ENCODE results near the gene ZNF275. TPM values are rescaled to one million over a fixed set of nuclear protein-coding genes. Genes with fewer than 3 reads are reported as not detected.

The ZNF275 gene
- total RNA-seq, 1 experiment from 2014 or later, result 9.8 TPM

DNA sequence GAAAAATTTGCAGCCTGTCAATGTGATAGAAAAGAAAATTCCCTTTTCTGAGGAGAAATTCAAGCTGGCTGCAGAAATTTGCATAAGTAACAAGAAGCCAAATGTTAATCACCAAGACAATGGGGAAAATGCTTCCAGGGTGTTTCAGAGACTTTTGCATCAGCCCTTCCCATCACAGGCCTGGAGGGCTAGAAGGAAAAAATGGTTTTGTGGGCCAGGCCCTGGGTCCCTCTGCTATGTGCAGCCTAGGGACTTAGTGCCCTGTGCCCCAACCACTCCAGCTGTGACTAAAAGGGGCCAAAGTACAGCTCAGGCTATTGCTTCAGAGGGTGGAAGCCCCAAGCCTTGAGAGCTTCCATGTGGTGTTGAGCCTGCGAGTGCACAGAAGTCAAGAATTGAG, 23.9 kb downstream of the ZNF275 start:
- POLR2A ChIA-PET, result no interaction called here
- Histone ChIP-seq H3K9ac (ENCODE audit: low read length) (no peak overlapping the region), H3K79me2 (ENCODE audit: insufficient read depth, low read length) (no peaks in the 10 kb centered on the region), H3K36me3 (ENCODE audit: control insufficient read depth in 1 of 2, insufficient read depth in 2 of 2, low read length in 2 of 2) (no peaks in the 10 kb centered on the region), H3K9me3 (ENCODE audit: control insufficient read depth in 1 of 2, insufficient read depth in 1 of 2, low read depth in 1 of 2, low read length in 2 of 2) (no peaks in the 10 kb centered on the region), H3K27ac (ENCODE audit: low read depth, low read length) (no peak overlapping the region), H4K20me1 (ENCODE audit: insufficient read depth) (no peaks in the 10 kb centered on the region), H3K27me3 (ENCODE audit: insufficient read depth, low read length) (no peaks in the 10 kb centered on the region), H3K4me2 (ENCODE audit: low read length) (no peak overlapping the region), H3K4me3 (replicated peaks in 1 of 2; ENCODE audit: low read depth in 1 of 2, low read length in 2 of 2) (no peak overlapping the region), H2AFZ (ENCODE audit: low read depth, low read length, poor library complexity, severe bottlenecking) (no peak overlapping the region), H3K9me2 (ENCODE audit: insufficient read depth) (no peaks in the 10 kb centered on the region), H3K4me1 (ENCODE audit: control insufficient read depth in 1 of 2, insufficient read depth in 2 of 2, low read length in 2 of 2) (no peaks in the 10 kb centered on the region)
- DNase-seq (ENCODE audit: low read depth, low spot score) (no peak), ATAC-seq (no peak)
- RAD21 ChIA-PET (ENCODE audit: low non-redundant PET in 1 of 2, low total read pairs in 2 of 2, uncharacterized antibody in 2 of 2, unreplicated experiment in 2 of 2), result no interaction called here
- intact Hi-C loops (cut with micrococcal nuclease), result no loop called here
- BruUV-seq (replicated peaks), result no TSS peak
- CTCF ChIA-PET, result no interaction called here
- TF ChIP-seq CEBPB (IDR thresholded peaks at IDR 0.05; ENCODE audit: low read depth), result no peak
- no peak for TF ChIP-seq SRF (IDR thresholded peaks at IDR 0.05; ENCODE audit: low read depth)
- TF ChIP-seq, protein P1, sequence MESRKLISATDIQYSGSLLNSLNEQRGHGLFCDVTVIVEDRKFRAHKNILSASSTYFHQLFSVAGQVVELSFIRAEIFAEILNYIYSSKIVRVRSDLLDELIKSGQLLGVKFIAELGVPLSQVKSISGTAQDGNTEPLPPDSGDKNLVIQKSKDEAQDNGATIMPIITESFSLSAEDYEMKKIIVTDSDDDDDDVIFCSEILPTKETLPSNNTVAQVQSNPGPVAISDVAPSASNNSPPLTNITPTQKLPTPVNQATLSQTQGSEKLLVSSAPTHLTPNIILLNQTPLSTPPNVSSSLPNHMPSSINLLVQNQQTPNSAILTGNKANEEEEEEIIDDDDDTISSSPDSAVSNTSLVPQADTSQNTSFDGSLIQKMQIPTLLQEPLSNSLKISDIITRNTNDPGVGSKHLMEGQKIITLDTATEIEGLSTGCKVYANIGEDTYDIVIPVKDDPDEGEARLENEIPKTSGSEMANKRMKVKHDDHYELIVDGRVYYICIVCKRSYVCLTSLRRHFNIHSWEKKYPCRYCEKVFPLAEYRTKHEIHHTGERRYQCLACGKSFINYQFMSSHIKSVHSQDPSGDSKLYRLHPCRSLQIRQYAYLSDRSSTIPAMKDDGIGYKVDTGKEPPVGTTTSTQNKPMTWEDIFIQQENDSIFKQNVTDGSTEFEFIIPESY (IDR thresholded peaks at IDR 0.05; ENCODE audit: extremely low read depth, insufficient replicate concordance, low read length), result no peak
- no peak for TF ChIP-seq SP1 (IDR thresholded peaks at IDR 0.05; ENCODE audit: low read depth)
- TF ChIP-seq, protein P2, sequence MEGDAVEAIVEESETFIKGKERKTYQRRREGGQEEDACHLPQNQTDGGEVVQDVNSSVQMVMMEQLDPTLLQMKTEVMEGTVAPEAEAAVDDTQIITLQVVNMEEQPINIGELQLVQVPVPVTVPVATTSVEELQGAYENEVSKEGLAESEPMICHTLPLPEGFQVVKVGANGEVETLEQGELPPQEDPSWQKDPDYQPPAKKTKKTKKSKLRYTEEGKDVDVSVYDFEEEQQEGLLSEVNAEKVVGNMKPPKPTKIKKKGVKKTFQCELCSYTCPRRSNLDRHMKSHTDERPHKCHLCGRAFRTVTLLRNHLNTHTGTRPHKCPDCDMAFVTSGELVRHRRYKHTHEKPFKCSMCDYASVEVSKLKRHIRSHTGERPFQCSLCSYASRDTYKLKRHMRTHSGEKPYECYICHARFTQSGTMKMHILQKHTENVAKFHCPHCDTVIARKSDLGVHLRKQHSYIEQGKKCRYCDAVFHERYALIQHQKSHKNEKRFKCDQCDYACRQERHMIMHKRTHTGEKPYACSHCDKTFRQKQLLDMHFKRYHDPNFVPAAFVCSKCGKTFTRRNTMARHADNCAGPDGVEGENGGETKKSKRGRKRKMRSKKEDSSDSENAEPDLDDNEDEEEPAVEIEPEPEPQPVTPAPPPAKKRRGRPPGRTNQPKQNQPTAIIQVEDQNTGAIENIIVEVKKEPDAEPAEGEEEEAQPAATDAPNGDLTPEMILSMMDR (IDR thresholded peaks at IDR 0.05 in 2 of 3, conservative IDR thresholded peaks at IDR 0.05 in 1 of 3; ENCODE audit: borderline replicate concordance in 1 of 3, insufficient read depth in 1 of 3, low read depth in 2 of 3, low read length in 2 of 3), result no peak
- TF ChIP-seq ELF1 (IDR thresholded peaks at IDR 0.05; ENCODE audit: borderline replicate concordance, low read depth), result no peak
- no peak for TF ChIP-seq TCF7L2 (IDR thresholded peaks at IDR 0.05; ENCODE audit: borderline replicate concordance, extremely low read depth, insufficient read depth, insufficient read length)
- TF ChIP-seq RAD21 (IDR thresholded peaks at IDR 0.05; ENCODE audit: low read depth), result no peak

Data from HCT116 (cell line).